HepG2 (cell line): ENCODE results near the gene TAS1R1. TPM values are rescaled to one million over a fixed set of nuclear protein-coding genes. Genes with fewer than 3 reads are reported as not detected.

Experiments used
- BHLHE40 ChIP-seq: IDR thresholded peaks from 2 replicates; pipeline ENCODE4 v1.6.1; 2011; ENCODE audit warnings: low read length, improper control_type of control experiment
- CHCHD3 ChIP-seq: sonication (generic); formaldehyde crosslinking; IDR thresholded peaks from 2 replicates; pipeline ENCODE4 v1.8.0; 2022; ENCODE audit warnings: mild to moderate bottlenecking, missing genetic modification reagents, moderate library complexity
- DNMT1 ChIP-seq: sonication (generic); formaldehyde crosslinking; IDR thresholded peaks from 2 replicates; pipeline ENCODE4 v1.5.1; 2020; ENCODE audit warnings: mild to moderate bottlenecking, missing genetic modification reagents
- EP300 ChIP-seq, 3 experiments: sonication (generic) in 1 of 3; formaldehyde crosslinking in 1 of 3; IDR thresholded peaks; 2 replicates each; pipeline versions ENCODE4 v1.5.1 to v1.6.1; 2011 to 2020; ENCODE audit warnings: low read depth in 2 of 3, low read length in 2 of 3, borderline replicate concordance in 1 of 3, improper control_type of control experiment in 1 of 3, mild to moderate bottlenecking in 1 of 3, missing genetic modification reagents in 1 of 3, moderate library complexity in 1 of 3
- JARID2 ChIP-seq: sonication (generic); formaldehyde crosslinking; IDR thresholded peaks from 2 replicates; pipeline ENCODE4 v1.8.1; 2023; ENCODE audit warnings: missing genetic modification reagents, inconsistent platforms; ENCODE audit not compliant: insufficient replicate concordance
- JDP2 ChIP-seq: sonication (generic); formaldehyde crosslinking; IDR thresholded peaks from 2 replicates; pipeline ENCODE4 v1.8.1; 2022; ENCODE audit warnings: missing genetic modification reagents, borderline replicate concordance
- JUNB ChIP-seq: sonication (generic); formaldehyde crosslinking; IDR thresholded peaks from 2 replicates; pipeline ENCODE4 v1.8.0; 2022; ENCODE audit warnings: missing genetic modification reagents, mild to moderate bottlenecking, borderline replicate concordance
- MAFK ChIP-seq, 2 experiments: IDR thresholded peaks in 1 of 2; conservative IDR thresholded peaks in 1 of 2; 2 replicates each; pipeline ENCODE4 v1.6.1; 2011; ENCODE audit warnings: improper control_type of control experiment in 2 of 2, low read length in 2 of 2
- MAZ ChIP-seq, 2 experiments: sonication (generic) in 1 of 2; formaldehyde crosslinking in 1 of 2; IDR thresholded peaks; 2 replicates each; pipeline versions ENCODE4 v1.5.0 to v1.6.1; 2012 to 2020; ENCODE audit warnings: low read depth in 2 of 2, mild to moderate bottlenecking in 2 of 2, borderline replicate concordance in 1 of 2, improper control_type of control experiment in 1 of 2, low read length in 1 of 2, missing genetic modification reagents in 1 of 2, moderate library complexity in 1 of 2
- NFKBIZ ChIP-seq: IDR thresholded peaks from 2 replicates; pipeline ENCODE4 v1.6.1; 2018; ENCODE audit warnings: missing genetic modification reagents, missing compliant biosample characterization
- POLR2AphosphoS2 ChIP-seq: IDR thresholded peaks from 2 replicates; pipeline ENCODE4 v1.6.1; 2011; ENCODE audit warnings: low read depth, low read length, improper control_type of control experiment
- RBM39 ChIP-seq: fragments of 200-400 bp; formaldehyde crosslinking; IDR thresholded peaks from one replicate; pipeline ENCODE4 v1.6.1; 2018; ENCODE audit warnings: antibody characterized with exemption, mild to moderate bottlenecking, low read depth, low read length; ENCODE audit not compliant: poor library complexity, severe bottlenecking
- REL ChIP-seq: sonication (generic); formaldehyde crosslinking; conservative IDR thresholded peaks from 2 replicates; pipeline ENCODE4 v1.8.0; 2022; ENCODE audit warnings: mild to moderate bottlenecking, missing genetic modification reagents, moderate library complexity
- TCF7L2 ChIP-seq: IDR thresholded peaks from 2 replicates; pipeline ENCODE4 v1.6.1; 2011; ENCODE audit warnings: mild to moderate bottlenecking, low read depth, low read length, moderate library complexity
- ZNF543 ChIP-seq: sonication (generic); formaldehyde crosslinking; IDR thresholded peaks from 2 replicates; pipeline ENCODE4 v1.4.0; 2020; ENCODE audit warnings: mild to moderate bottlenecking, missing genetic modification reagents
- ZNF572 ChIP-seq: sonication (generic); formaldehyde crosslinking; IDR thresholded peaks from 2 replicates; pipeline ENCODE4 v1.5.1; 2020; ENCODE audit warnings: mild to moderate bottlenecking, missing genetic modification reagents
- ZNF619 ChIP-seq: sonication (generic); formaldehyde crosslinking; IDR thresholded peaks from 2 replicates; pipeline ENCODE4 v1.4.0; 2020; ENCODE audit warnings: mild to moderate bottlenecking, missing genetic modification reagents
- ZSCAN25 ChIP-seq: sonication (generic); formaldehyde crosslinking; IDR thresholded peaks from 2 replicates; pipeline ENCODE4 v1.8.0; 2022; ENCODE audit warnings: mild to moderate bottlenecking, missing genetic modification reagents
- ZSCAN30 ChIP-seq: sonication (generic); formaldehyde crosslinking; IDR thresholded peaks from 2 replicates; pipeline ENCODE4 v1.5.0; 2020; ENCODE audit warnings: mild to moderate bottlenecking, missing genetic modification reagents
- polyA plus RNA-seq, 8 experiments: library from polyadenylated mRNA; depleted of rRNA in 3 of 8; stranded (reverse) in 7 of 8; unstranded in 1 of 8; fragments of >200 nt; fragmentation: Illumina TruSeq in 4 of 8; extraction: Trizol in 4 of 8; gene quantifications; 2 replicates each; pipeline versions ENCODE4 v1.2.1 to v1.2.3, GENCODE V29; 2011 to 2016; ENCODE audit warnings: low read depth in 4 of 8, missing spikeins in 1 of 8, mixed read lengths in 1 of 8; ENCODE audit not compliant: insufficient read depth in 1 of 8
- total RNA-seq, 5 experiments: library from RNA; depleted of rRNA; stranded (reverse); fragments of >200 nt; fragmentation: Illumina TruSeq; extraction: Trizol; gene quantifications; 2 replicates each; pipeline ENCODE4 v1.2.3, GENCODE V29; 2016; ENCODE audit warnings: low read depth in 1 of 5
- TF ChIP-seq, protein P1 (sequence below): fragments of 450-650 bp; IDR thresholded peaks from 2 replicates; pipeline ENCODE4 v1.6.1; 2016
- TF ChIP-seq, protein P2 (sequence below): sonication (generic); formaldehyde crosslinking; IDR thresholded peaks from 2 replicates; pipeline ENCODE4 v1.4.0; 2020; ENCODE audit warnings: missing genetic modification reagents

The TAS1R1 gene
- total and polyA plus RNA-seq, 2 of the 13 experiments (the other 11 are each of a cell fraction or from before 2014, with no cell fraction given), result 1.4 to 1.6 TPM

DNA sequence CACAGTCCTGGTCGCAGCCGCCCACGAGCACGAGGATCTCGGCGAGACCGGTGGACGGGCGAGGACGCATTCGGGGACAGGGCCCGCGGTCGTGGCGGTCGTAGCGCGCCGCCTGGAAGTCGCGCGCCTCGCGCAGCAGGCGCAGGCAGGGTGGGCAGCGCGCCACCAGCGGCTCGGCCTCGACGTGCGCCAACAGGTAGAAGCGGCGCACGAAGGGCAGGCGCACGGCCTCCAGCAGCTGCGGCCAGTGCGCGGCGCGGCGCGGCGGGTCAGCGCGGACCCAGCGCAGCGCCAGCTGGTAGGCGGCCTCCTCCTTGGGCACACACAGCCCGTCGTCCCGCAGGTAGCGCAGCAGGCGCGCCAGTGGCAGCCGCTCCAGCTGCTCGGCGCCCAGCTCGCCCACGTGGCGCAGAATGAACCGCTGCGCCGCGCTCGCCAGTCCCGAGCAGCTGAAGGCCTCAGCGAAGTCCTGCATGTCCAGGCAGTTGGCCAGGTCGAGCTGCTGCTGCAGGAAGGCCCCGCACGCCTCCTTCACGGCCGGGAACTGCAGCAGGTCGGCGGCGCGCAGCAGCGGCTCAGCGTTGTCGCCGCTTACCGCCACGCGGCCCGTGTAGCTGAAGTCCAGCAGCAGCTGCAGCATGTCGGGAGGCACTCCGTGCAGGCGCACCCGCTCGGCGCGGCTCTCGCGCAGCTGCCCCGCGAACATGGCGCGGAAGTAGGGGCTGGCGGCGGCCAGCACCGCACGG, 47.0 kb downstream of the TAS1R1 start (continued):
- TF ChIP-seq ZSCAN30 (CRISPR knock-in tag) (no peak), JUNB (no peak; the same call in 1 of the 2 replicates), REL (no peak), JDP2 (CRISPR knock-in tag) (no peak), BHLHE40 (no peak), CHCHD3 (CRISPR knock-in tag) (peak; percentile 73; the same call in 1 of the 2 replicates), TCF7L2 (no peak), MAFK (conservative IDR thresholded peaks at IDR 0.05 in 1 of 2, IDR thresholded peaks at IDR 0.05 in 1 of 2; ENCODE audit: low read length in 2 of 2) (no peak), NFKBIZ (CRISPR knock-in tag) (0 out of 2 replicates have a peak, but pooled peaks have one; percentile 5), MAZ (IDR thresholded peaks at IDR 0.05; ENCODE audit: borderline replicate concordance, low read depth, low read length) (no peak), MAZ (CRISPR knock-in tag; IDR thresholded peaks at IDR 0.05; ENCODE audit: low read depth) (peak; percentile 17; the same call in 1 of the 2 replicates), POLR2AphosphoS2 (no peak), ZNF619 (CRISPR knock-in tag) (no peak), ZNF543 (no peak), JARID2 (no peak), ZNF572 (CRISPR knock-in tag) (no peak), ZSCAN25 (CRISPR knock-in tag) (no peak), RBM39 (no peak), DNMT1 (peak; percentile 70; the same call in 1 of the 2 replicates), EP300 (IDR thresholded peaks at IDR 0.05; ENCODE audit: low read depth in 2 of 2, low read length in 2 of 2) (no peak; a peak in 1 of 4 replicates), EP300 (CRISPR knock-in tag; IDR thresholded peaks at IDR 0.05; ENCODE audit: borderline replicate concordance) (no peak; the same call in 1 of the 2 replicates)
- TF ChIP-seq, protein P1, sequence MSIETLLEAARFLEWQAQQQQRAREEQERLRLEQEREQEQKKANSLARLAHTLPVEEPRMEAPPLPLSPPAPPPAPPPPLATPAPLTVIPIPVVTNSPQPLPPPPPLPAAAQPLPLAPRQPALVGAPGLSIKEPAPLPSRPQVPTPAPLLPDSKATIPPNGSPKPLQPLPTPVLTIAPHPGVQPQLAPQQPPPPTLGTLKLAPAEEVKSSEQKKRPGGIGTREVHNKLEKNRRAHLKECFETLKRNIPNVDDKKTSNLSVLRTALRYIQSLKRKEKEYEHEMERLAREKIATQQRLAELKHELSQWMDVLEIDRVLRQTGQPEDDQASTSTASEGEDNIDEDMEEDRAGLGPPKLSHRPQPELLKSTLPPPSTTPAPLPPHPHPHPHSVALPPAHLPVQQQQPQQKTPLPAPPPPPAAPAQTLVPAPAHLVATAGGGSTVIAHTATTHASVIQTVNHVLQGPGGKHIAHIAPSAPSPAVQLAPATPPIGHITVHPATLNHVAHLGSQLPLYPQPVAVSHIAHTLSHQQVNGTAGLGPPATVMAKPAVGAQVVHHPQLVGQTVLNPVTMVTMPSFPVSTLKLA, result no peak
- TF ChIP-seq, protein P2, sequence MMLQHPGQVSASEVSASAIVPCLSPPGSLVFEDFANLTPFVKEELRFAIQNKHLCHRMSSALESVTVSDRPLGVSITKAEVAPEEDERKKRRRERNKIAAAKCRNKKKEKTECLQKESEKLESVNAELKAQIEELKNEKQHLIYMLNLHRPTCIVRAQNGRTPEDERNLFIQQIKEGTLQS (CRISPR knock-in tag), result no peak
